Stimulated activated CD4-positive, alpha-beta T cell treated with anti-CD3 and anti-CD28 coated beads, Interleukin-12 subunit alpha, Interleukin-12 subunit beta, amount 100 ng/mL, for 4 hours (primary cell): ENCODE measurements around the gene TFF1.

Source experiments
- DNase-seq: peaks from one replicate; pipeline ENCODE4 v3.0.0-alpha.2; 2020

Gene TFF1

GRCh38 chr21:42314616-42315295 lies 51.6 kb downstream of the TFF1 start:
- no peak for DNase-seq

GRCh38 chr21:42313501-42313969 lies 52.8 kb downstream of the TFF1 start:
- no peak for DNase-seq

- DNase-seq = no peak
Observed at GRCh38 chr21:42312626-42313104, 53.7 kb downstream of the TFF1 start.
